Measurements from ENCODE around the gene MTMR2. TPM values are rescaled to one million over a fixed set of nuclear protein-coding genes. Genes with fewer than 3 reads are reported as not detected.

MTMR2 gene
- total and polyA plus RNA-seq, 2 experiments from 2014 or later = 15.0 to 28.0 TPM

DNA sequence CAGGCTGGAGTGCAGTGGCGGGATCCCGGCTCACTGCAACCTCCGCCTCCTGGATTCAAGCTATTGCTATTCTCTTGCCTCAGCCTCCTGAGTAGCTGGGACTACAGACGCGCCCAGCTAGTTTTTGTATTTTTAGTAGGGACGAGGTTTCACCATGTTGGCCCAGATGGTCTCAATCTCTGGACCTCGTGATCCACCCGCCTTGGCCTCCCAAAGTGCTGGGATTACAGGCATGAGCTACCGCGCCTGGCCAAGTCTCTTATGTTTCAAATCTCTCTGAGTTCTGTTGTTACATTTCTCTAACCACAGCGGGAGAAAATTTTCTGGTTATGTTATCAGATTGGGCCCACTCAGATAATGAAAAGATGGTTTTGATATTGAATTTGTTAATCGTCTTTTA, 123.5 kb downstream of the MTMR2 start:
- no peaks in the 10 kb centered on the region for H3K4me1 ChIP-seq (ENCODE audit: low read depth)
- no peak overlapping the region for H3K4me3 ChIP-seq
- H3K27ac ChIP-seq = no peak overlapping the region
- DNase-seq (ENCODE audit: low read depth in 1 of 2, low spot score in 1 of 2) = no peak
- peaks cover 12% of the 10 kb centered on the region for H3K36me3 ChIP-seq
- no peaks in the 10 kb centered on the region for H3K27me3 ChIP-seq
- H3K9me3 ChIP-seq (ENCODE audit: low read depth) = no peaks in the 10 kb centered on the region
- TF ChIP-seq, protein P1, sequence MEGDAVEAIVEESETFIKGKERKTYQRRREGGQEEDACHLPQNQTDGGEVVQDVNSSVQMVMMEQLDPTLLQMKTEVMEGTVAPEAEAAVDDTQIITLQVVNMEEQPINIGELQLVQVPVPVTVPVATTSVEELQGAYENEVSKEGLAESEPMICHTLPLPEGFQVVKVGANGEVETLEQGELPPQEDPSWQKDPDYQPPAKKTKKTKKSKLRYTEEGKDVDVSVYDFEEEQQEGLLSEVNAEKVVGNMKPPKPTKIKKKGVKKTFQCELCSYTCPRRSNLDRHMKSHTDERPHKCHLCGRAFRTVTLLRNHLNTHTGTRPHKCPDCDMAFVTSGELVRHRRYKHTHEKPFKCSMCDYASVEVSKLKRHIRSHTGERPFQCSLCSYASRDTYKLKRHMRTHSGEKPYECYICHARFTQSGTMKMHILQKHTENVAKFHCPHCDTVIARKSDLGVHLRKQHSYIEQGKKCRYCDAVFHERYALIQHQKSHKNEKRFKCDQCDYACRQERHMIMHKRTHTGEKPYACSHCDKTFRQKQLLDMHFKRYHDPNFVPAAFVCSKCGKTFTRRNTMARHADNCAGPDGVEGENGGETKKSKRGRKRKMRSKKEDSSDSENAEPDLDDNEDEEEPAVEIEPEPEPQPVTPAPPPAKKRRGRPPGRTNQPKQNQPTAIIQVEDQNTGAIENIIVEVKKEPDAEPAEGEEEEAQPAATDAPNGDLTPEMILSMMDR (IDR thresholded peaks at IDR 0.05; ENCODE audit: low read depth, low read length) = no peak

DNA sequence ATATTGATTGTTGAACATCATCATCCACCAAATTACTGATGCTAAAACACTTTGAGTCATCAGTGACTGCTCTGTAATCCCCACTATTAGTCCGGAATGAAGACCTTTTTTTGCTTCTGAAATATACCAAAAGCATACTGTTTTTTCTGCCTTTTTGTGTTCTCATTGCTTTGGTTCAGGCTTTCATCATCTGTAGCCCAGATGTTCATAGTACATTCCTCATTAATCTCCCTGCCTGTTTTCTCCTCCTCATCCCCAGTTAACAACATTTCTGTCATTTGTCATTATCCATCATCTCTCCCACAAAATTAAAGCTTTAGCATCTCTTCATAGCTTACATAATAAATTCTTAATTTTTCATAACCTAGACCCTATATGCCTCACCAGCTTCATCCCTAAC, 124.4 kb downstream of the MTMR2 start:
- TF ChIP-seq, protein P1 (IDR thresholded peaks at IDR 0.05; ENCODE audit: low read depth, low read length) = no peak
- no peaks in the 10 kb centered on the region for H3K4me1 ChIP-seq (ENCODE audit: low read depth)
- no peak overlapping the region for H3K4me3 ChIP-seq
- no peak for DNase-seq (ENCODE audit: low read depth in 1 of 2, low spot score in 1 of 2)
- H3K27me3 ChIP-seq = no peaks in the 10 kb centered on the region
- H3K27ac ChIP-seq = no peak overlapping the region
- peaks cover 11% of the 10 kb centered on the region for H3K36me3 ChIP-seq
- no peaks in the 10 kb centered on the region for H3K9me3 ChIP-seq (ENCODE audit: low read depth)

DNA sequence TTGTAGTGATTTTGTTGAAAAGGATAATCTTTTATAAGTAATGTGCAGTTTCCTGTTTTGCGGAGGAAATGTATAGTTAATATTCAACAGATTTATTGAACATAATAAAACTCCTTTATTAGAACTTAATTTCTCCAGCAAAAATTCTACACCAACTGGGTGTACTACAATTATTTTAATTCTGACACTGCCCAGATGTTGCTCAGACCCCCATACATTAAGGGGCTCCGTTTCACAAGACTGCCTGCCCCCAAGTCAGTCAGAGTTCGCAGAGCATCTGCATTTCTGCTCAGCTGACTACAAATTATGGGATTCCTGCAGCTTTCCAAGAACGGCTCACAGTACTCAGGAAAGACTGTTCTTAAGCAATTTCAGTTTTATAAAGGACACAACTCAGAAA, 127.4 kb downstream of the MTMR2 start:
- peaks cover 6% of the 10 kb centered on the region for H3K4me1 ChIP-seq (ENCODE audit: low read depth)
- H3K4me3 ChIP-seq = no peak overlapping the region
- TF ChIP-seq, protein P1 (IDR thresholded peaks at IDR 0.05; ENCODE audit: low read depth, low read length) = no peak
- no peak for DNase-seq (ENCODE audit: low read depth in 1 of 2, low spot score in 1 of 2)
- no peaks in the 10 kb centered on the region for H3K9me3 ChIP-seq (ENCODE audit: low read depth)
- peaks cover 11% of the 10 kb centered on the region for H3K36me3 ChIP-seq
- no peak overlapping the region for H3K27ac ChIP-seq
- no peaks in the 10 kb centered on the region for H3K27me3 ChIP-seq

DNA sequence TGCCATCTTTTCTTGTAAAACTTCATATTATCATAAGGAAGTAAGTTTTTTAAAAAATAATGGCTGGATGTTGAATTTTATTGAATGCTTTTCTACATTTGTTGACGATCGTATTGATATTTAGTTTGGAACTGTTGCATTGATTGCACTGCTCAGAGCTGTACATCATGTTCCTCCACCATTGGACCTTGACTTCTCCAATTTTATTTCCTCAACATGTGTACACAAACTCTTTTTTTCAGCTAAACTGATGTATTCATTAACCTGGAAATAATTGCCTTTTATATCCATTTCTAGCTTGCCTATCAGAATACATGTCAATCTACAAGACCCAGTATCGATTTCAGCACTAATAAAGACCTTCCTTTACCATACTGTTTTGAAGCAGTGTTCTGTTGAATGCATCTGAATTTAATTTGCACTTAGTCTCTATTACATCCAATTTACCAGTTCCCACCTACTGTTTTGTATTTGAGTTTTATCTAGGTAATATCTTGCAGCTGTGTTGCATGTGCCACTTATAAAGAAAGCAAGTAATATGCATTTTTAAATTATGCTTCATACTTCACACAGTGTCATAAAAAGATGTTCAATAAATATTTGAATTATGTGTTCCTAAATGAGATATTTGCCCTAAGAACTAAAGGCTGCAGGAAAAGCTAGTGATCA, 128.1 kb downstream of the MTMR2 start:
- peaks cover 9% of the 10 kb centered on the region for H3K4me1 ChIP-seq (ENCODE audit: low read depth)
- H3K36me3 ChIP-seq = peaks cover 6% of the 10 kb centered on the region
- H3K27me3 ChIP-seq = no peaks in the 10 kb centered on the region
- no peak overlapping the region for H3K4me3 ChIP-seq
- H3K9me3 ChIP-seq (ENCODE audit: low read depth) = no peaks in the 10 kb centered on the region
- H3K27ac ChIP-seq = no peak overlapping the region
- DNase-seq (ENCODE audit: low read depth in 1 of 2, low spot score in 1 of 2) = no peak
- TF ChIP-seq, protein P1 (IDR thresholded peaks at IDR 0.05; ENCODE audit: low read depth, low read length) = no peak

DNA sequence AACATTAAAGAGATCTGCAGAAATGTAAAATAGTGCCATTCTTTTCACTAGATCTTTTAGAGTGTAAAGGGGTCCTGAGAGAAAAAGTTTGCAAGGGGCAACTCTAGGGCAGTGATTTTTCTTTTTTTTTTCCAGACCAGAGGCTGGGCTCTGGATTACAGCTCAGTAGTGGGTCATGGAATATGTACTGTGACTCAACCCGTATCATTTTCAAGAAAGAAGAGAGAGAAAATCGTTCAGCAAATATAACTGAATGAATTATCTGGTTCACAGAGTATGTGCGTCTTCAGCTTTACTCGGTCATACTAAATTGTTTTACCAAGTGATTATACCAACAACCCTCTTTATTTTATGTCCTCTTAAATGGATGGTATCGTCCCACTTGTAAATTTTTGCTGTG, 129.8 kb downstream of the MTMR2 start:
- no peak for DNase-seq (ENCODE audit: low read depth in 1 of 2, low spot score in 1 of 2)
- TF ChIP-seq, protein P1 (IDR thresholded peaks at IDR 0.05; ENCODE audit: low read depth, low read length) = no peak
- peaks cover 9% of the 10 kb centered on the region for H3K4me1 ChIP-seq (ENCODE audit: low read depth)
- H3K36me3 ChIP-seq = peaks cover under 1% of the 10 kb centered on the region
- H3K9me3 ChIP-seq (ENCODE audit: low read depth) = no peaks in the 10 kb centered on the region
- no peaks in the 10 kb centered on the region for H3K27me3 ChIP-seq
- no peak overlapping the region for H3K4me3 ChIP-seq
- H3K27ac ChIP-seq = no peak overlapping the region
